AG09309 (cell line): ENCODE data around the gene ATP6V0B.
A peak's percentile ranks its signal among the peaks of the same experiment; 100 is the strongest.

Source experiments
- DNase-seq: peaks from one replicate; pipeline ENCODE4 v3.0.0-alpha.2; 2010; ENCODE audit warnings: low read depth
- H3K4me3 ChIP-seq: 2 replicates; pipeline ENCODE4 v1.5.1; 2011; ENCODE audit warnings: mild to moderate bottlenecking, low read depth, low read length, moderate library complexity; ENCODE audit not compliant: control insufficient read depth
- TF ChIP-seq, protein P1 (sequence below): IDR thresholded peaks from 2 replicates; pipeline ENCODE4 v1.5.1; 2011; ENCODE audit warnings: mild to moderate bottlenecking, low read depth, low read length, inconsistent platforms; ENCODE audit not compliant: insufficient read depth, control insufficient read depth; ENCODE audit errors: missing control alignments

The ATP6V0B gene

DNA sequence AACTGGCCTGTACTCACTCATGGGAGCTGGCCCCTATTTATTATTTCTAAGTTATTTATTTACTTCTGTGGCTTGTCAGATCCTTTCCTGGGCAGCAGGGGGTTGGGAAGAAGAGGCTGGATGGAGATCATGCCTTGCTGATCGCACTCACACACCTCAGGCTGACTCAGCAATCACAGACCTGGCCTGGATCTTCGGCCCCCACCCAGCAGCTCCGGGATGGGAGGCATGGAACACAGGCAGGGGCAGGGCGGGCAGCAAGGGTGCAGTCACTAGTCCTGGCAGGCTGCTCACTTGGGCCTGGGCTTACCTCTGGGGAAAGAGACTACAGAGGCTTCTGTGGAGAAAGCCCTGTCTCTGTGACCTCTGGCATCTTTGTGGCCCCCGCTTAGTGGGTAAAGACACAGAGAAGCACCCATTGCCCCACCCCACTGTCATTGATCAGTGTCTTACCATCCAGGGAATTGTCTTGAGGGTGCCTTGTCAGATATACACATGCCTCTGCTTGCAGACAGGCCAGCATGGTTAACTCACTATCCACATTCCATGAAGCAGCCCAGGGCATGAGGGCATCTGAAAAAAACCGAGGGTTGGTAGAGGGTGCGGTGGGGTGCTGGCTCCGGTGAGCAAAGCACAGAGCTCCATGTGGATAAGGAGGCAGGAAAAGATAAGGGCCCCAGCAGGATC lies 37.4 kb upstream of the ATP6V0B start:
- no peak overlapping the region for H3K4me3 ChIP-seq
- TF ChIP-seq, protein P1, sequence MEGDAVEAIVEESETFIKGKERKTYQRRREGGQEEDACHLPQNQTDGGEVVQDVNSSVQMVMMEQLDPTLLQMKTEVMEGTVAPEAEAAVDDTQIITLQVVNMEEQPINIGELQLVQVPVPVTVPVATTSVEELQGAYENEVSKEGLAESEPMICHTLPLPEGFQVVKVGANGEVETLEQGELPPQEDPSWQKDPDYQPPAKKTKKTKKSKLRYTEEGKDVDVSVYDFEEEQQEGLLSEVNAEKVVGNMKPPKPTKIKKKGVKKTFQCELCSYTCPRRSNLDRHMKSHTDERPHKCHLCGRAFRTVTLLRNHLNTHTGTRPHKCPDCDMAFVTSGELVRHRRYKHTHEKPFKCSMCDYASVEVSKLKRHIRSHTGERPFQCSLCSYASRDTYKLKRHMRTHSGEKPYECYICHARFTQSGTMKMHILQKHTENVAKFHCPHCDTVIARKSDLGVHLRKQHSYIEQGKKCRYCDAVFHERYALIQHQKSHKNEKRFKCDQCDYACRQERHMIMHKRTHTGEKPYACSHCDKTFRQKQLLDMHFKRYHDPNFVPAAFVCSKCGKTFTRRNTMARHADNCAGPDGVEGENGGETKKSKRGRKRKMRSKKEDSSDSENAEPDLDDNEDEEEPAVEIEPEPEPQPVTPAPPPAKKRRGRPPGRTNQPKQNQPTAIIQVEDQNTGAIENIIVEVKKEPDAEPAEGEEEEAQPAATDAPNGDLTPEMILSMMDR, result no peak
- no peak for DNase-seq

DNA sequence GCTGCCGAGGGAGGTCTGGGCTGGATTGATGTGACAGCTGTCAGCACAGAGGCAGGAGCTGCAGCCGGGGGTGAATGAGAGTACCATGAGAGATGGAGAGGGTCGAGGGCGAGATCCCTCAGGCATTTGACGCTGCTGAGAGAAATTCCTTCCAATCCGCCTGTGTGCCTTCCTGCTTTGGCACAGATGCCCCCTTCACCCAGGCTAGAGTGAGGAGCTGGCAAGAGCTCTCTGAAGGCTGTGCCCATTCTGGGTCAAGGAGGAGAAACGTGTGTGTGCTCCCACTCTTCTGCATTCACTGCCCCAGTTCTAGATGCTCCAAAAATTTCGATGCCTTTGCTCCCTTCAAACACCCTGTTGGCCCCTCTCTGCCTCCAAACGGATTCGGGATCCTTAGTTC lies 36.4 kb upstream of the ATP6V0B start:
- H3K4me3 ChIP-seq, result no peak overlapping the region
- TF ChIP-seq, protein P1, result no peak
- no peak for DNase-seq

DNA sequence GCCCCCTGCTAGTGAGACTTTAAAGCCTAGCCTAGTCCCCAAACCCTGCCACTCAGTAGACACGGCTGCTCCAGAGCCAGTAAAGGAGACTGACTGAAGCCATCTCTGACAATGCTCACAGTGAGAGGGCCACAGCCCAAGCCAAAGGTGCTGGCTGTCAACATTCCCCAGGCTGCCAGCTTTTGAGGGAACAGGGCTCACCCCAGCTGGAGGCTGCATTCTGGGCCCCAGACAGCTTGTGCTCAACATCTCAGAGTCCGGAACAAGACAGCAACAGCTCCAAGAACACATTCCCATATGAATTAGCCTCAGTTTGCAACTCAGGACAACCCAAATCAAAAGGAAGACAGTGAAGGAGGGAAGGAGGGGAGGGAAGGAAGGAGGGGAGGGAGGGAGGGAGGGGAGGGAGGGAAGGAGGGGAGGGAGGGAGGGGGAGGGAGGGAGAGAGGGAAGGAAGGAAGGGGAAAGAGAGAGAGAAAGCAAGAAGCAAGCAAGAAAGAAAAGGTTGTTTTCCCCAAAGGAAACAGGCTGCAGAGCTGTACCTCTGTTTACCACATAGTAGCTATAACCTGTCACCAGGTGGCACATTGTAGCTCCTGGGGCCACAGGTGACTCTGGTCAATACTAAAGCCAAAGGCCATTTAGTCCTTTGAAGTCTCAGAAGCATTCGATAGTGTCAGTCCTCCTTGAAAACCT lies 35.7 kb upstream of the ATP6V0B start:
- TF ChIP-seq, protein P1, result no peak
- no peak overlapping the region for H3K4me3 ChIP-seq
- DNase-seq, result no peak

DNA sequence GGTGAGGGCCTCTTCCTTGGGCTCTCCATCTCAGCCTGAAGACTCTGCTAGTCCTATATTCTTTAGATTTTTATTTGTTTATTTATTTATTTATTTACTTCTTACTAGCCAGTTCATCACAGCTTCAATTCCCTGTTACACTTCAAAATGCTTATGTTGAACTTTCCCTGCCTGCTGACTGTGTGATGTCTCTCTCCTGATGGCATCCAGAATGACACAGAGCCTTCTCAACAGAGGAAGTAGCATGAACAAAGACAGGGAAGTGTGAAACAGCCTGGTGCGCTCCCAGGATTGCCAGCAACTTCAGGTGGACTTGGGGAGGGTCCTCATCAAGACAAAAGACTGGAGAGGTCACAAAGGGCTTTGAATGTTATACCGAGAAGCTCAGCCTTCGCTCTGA lies 32.3 kb upstream of the ATP6V0B start:
- TF ChIP-seq, protein P1, result no peak
- DNase-seq, result no peak
- no peak overlapping the region for H3K4me3 ChIP-seq

DNA sequence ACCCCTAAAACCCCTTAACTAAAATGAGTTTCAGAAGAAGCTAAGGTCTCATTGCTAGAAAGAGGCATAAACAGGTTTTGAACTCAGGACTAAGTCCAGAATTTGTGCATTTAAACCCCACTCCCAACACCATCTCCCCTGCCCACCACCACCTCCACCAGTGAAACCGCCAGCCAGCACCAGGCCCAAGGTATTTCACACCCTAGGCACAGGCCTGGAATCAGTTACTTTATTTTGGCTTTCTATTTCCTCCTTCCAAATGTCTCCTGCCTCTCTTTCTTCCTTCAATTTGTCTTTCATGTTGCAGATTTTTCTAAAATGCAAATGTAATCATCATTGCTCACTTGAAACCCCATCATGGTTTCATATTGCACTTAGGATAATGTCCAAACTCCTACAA lies 29.9 kb upstream of the ATP6V0B start:
- no peak for DNase-seq
- TF ChIP-seq, protein P1, result no peak
- H3K4me3 ChIP-seq, result no peak overlapping the region

DNA sequence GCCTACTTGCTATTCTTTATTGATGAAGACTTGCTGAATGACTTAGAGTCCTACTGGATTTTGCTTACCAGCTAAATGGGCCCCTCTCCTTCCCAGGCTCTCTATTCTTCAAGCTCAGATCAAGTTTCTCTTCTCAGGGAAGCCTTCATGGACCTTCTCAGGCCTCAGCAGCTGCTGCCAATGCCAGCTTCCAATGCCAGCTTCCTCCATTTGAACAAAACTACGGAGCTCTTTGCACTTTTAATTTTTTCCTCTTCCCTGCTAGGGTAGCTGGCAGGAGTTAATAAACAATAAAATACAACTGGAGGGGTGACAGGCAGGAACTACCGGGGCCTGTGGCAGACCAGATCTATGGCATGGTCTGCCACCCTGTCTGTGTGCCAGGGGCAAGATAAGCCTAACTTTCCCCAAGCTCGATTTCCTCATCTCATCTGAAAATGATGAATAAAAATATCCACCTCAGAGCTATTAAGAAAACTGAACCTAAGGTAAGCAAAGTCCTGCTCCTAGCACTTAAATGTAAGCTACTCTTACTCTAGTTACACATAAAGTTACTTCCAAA lies 29.0 kb upstream of the ATP6V0B start:
- H3K4me3 ChIP-seq, result peak overlapping the region; percentile 90
- DNase-seq, result no peak
- TF ChIP-seq, protein P1, result no peak
